ENCODE measurements around the gene JAG2.

The JAG2 gene

GRCh38 chr14:105139831-105140239, 28.7 kb downstream of the JAG2 start:
- no peak for DNase-seq (ENCODE audit: low read depth in 2 of 2)

- DNase-seq (ENCODE audit: low read depth in 2 of 2), result no peak
These were observed 29.3 kb downstream of the JAG2 start for GRCh38 chr14:105139212-105139825.

DNA sequence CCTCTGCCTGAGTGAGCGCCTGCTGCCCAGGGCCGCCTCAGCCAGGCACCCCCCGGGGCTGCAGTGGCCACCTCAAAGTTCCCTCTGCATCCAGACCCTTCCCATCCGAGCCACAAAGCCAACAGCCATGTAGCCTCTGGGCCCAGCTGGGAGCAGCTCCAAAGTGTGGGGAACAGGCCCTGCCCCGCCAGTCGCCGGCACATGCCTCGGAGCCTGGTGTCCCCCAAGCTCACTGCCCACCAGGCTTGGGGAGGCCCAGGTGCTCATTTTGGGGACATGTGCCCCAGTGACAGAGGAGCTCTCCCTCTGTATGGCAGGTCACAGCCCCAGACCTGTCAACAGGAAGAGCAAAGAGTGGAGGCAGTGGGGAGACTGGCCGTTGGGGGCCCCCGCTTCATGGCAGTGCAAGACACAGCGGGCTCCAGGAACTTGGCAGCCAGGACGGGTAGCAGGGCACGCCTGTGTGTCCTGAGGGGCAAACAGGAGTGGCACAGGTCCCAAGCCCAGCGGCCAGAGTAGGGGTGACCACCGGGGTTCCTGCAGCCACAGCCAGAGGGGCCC, 29.9 kb downstream of the JAG2 start:
- no peak for DNase-seq (ENCODE audit: low read depth in 2 of 2)

GRCh38 chr14:105138021-105138541, 30.5 kb downstream of the JAG2 start:
- DNase-seq (ENCODE audit: low read depth in 2 of 2), result no peak

- DNase-seq (ENCODE audit: low read depth in 2 of 2), result no peak
These were observed 31.0 kb downstream of the JAG2 start for GRCh38 chr14:105137481-105138020.

DNA sequence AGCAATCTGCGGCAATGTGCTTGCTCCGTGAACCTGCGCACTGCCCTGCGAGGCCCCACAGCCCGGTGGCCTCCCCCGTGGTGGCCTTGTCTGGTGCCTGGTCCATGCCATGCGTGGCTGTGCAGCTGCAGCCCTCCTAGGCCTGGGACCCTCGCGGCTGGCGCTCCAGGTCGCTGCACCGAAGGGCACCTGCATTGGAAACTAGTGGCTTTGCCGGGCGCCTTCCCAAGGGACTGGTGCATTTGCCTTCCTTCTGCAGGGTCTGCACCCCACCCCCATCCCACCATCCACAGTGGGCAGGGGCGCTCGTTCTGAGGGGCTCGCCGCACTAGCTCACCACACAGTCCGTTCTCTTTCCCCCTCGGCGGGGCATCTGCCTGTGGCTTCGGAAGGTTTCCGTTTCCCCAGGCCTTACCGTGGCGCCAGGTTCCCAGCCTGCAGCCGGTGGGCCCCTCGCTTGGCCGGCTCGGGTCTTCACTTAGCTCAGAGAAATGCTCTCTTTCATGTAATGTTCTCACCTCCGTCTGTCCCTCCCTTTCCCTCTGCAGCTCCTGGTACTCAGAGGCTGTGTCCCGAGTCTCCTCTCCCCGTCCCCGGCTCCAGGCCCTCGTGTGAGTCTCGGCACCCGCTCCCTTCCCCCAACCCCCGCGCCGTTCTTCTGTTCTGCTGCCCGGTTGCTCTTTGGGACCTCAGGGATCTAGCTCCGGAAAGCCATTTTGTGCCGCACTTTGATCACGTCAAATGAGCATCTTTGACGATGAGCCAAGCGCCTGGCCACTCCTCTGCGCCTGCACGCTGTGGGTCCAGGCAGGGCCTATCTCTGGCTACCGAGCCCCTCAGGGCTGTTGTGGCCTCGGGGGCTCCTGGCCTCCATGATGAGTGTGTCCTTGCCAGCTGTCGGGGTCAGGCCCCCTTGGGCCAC, 31.9 kb downstream of the JAG2 start:
- no peak for DNase-seq (ENCODE audit: low read depth in 2 of 2)

DNA sequence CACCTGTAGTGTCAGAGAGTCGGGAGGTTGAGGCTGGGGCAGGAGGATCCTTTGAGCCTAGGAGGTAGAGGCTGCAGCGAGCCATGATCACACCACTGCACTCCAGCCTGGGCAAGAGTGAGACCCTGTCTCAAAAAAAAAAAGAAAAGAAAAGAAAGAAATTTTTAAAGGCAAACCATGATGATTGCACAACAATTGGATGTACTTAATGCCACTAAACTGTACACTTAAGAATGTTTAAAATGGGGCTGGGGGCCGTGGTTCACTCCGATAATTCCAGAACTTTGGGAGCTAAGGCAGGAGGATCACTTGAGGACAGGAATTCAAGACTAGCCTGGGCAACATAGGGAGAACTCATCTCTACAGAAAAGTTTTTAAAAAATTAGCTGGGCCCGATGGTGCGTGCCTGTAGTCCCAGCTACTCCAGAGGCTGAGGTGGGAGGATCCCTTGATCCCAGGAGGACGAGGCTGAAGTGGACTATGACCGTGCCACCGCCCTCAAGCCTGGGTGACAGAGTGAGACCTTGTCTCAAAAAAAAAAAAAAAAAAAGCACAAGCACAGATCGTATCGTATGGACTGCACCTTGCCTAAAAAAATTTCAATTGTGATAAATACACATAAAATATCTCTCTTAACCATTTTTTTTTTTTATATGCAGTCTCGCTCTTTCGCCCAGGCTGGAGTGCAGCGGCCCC, 32.7 kb downstream of the JAG2 start:
- no peak for DNase-seq (ENCODE audit: low read depth in 2 of 2)

DNA sequence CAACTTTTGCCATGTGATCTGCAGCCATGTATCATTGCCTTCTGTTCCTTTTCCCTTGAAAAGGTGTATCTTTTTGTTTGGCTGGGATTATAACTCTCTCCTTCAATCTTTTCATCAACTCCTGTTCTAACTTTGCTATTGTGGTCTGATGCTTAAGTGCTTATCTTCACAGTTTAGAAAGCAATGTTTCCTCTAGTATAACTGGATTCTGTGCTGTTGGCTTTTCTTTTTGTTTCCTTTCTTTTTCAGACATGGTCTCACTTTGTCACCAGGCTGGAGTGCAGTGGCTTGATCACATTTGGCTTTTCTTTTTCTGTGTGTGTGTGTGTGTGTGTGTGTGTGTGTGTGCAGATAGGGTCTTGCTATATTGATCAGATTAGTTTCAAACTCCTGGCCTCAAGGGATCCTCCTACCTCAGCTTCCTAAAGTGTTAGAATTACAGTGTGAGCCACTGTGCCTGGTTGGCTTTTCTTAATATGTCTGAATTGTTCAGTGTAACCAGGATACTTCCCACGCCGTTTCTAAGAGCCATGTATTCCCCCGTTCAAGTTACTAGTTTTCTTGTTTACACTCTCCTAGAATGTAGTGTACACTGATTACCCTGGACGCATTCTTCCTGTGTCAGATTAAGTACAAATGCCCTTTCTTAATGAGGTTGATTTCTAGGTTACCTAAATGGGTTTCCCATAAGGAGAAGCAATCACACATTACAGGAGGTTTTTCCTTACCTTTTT, 35.5 kb downstream of the JAG2 start:
- DNase-seq (ENCODE audit: low read depth in 2 of 2), result no peak

- no peak for DNase-seq (ENCODE audit: low read depth in 2 of 2)
These were observed 37.3 kb downstream of the JAG2 start for GRCh38 chr14:105131241-105131640.

- DNase-seq (ENCODE audit: low read depth in 2 of 2), result no peak
These were observed 40.5 kb downstream of the JAG2 start for GRCh38 chr14:105128059-105128458.

- no peak for DNase-seq (ENCODE audit: low read depth in 2 of 2)
These were observed 41.6 kb downstream of the JAG2 start for GRCh38 chr14:105126981-105127329.

- no peak for DNase-seq (ENCODE audit: low read depth in 2 of 2)
These were observed 42.2 kb downstream of the JAG2 start for GRCh38 chr14:105126126-105126980.

GRCh38 chr14:105124823-105125222, 43.8 kb downstream of the JAG2 start:
- DNase-seq (ENCODE audit: low read depth in 2 of 2), result no peak

DNA sequence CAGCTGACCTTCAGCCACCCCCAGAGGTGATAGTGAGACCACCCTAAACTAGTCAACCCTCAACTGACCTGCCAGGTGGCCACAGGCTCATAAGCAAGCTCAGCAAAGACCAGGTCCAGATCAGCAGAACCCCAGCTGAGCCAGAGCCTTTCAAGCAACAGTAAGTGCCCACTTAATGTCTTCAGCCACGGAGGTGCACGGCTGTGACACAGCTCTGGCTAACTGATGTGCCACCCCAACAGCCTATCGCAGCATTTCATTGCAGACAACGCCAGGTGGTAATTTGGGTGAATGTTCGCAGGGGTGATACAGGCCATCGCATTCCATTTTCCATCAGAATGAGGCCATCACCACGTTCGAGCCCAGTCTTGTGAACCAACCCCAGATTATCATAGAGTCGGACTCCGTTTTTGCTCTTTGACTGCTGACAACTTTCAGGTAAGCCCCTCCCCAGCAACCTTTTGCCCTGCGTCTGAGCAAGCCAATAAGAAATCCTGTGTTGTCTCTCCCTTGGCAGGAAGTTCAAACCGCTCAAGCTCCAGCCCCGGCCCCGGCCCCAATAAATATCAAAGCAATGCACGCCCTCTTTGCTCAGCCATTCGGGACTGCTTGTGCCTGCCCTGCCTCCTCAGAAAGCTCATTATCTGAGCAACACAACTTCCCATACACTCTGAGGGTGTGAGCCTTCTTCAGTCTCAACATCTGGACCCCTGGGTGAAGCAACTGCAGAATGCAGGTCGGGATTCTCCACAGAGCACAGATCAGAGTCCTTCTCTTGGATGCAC, 44.4 kb downstream of the JAG2 start:
- no peak for DNase-seq (ENCODE audit: low read depth in 2 of 2)

DNA sequence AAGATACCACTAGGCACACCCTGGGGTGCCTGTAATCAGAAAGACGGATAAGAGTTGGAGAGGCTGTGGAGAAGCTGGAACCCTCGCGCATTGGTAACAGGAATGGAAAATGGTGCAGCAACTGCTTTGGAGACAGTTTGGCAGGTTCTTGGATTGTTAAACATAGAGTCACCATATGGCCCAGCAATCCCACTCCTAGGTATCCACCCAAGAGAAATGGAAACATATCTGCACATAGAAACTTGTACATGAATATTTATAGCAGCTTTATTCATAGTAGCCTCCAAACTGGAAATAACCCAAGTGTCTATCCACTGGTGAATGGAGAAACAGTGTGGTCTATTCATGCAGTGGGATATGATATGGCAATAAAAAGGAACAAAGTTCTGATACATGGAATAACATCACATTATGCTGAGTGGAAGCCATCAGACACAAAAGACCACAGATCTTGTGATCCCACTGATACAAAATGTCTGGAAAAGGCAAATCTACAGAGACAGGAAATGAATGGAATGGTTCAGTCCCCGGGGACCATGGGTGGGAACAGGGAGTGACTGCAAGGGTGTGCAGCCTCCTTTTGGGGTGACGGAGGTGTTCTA, 45.4 kb downstream of the JAG2 start:
- no peak for DNase-seq (ENCODE audit: low read depth in 2 of 2)

DNA sequence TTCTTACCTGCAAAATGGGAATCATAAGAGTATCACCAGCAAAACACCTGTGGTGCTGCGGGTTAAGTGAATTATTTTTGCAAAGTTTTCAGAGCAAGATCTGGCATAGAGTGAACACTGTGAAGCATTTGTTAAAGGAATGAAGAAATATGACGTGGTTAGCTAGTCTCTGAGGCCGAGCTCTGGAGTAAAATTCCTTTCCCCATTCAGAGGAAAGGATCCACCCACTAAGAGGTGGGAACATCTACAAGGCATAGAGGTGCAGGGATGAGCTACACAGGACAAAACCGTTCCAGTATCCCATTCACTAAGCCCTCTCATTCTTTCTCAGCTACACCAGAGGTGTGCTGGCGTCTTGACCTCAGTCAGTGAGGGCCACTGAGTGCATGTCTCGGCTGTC, 48.5 kb downstream of the JAG2 start:
- DNase-seq (ENCODE audit: low read depth in 2 of 2), result no peak

- DNase-seq (ENCODE audit: low read depth in 2 of 2), result no peak
These were observed 49.1 kb downstream of the JAG2 start for GRCh38 chr14:105119408-105120025.

GRCh38 chr14:105118646-105119407, 49.7 kb downstream of the JAG2 start:
- DNase-seq (ENCODE audit: low read depth in 2 of 2), result no peak
